ENCODE measurements around the gene POLG.

The POLG gene

GRCh38 chr15:89360294-89360971 is 25.8 kb upstream of the POLG start:
- Histone ChIP-seq H3K4me1 (no peaks in the 10 kb centered on the region), H3K27me3 (ENCODE audit: control insufficient read depth, insufficient read depth, low read length) (peaks cover 2% of the 10 kb centered on the region), H3K36me3 (ENCODE audit: control insufficient read depth, insufficient read depth, low read length) (no peaks in the 10 kb centered on the region), H3K4me2 (ENCODE audit: low read length) (no peak overlapping the region), H3K9me3 (ENCODE audit: control insufficient read depth, low read length) (no peaks in the 10 kb centered on the region), H3K4me3 (ENCODE audit: low read depth, low read length) (no peak overlapping the region), H3K9ac (no peak overlapping the region), H3K79me2 (no peaks in the 10 kb centered on the region), H2AFZ (no peak overlapping the region), H3K27ac (no peak overlapping the region)
- no peak for TF ChIP-seq CTCF (IDR thresholded peaks at IDR 0.05)

- Histone ChIP-seq H2AFZ (no peak overlapping the region), H3K9me3 (ENCODE audit: control insufficient read depth, low read length) (no peaks in the 10 kb centered on the region), H3K4me1 (no peaks in the 10 kb centered on the region), H3K4me2 (ENCODE audit: low read length) (no peak overlapping the region), H3K36me3 (ENCODE audit: control insufficient read depth, insufficient read depth, low read length) (no peaks in the 10 kb centered on the region), H3K4me3 (ENCODE audit: low read depth, low read length) (no peak overlapping the region), H3K27me3 (ENCODE audit: control insufficient read depth, insufficient read depth, low read length) (no peaks in the 10 kb centered on the region), H3K9ac (no peak overlapping the region), H3K79me2 (no peaks in the 10 kb centered on the region), H3K27ac (no peak overlapping the region)
- TF ChIP-seq CTCF (IDR thresholded peaks at IDR 0.05) = no peak
These were observed 25.1 kb upstream of the POLG start for GRCh38 chr15:89359471-89360293.

- H3K4me2 ChIP-seq (ENCODE audit: low read length) = peak overlapping the region; percentile 69
- peak overlapping the region; percentile 69 for H2AFZ ChIP-seq
- no peak overlapping the region for H3K27ac ChIP-seq
- H3K9ac ChIP-seq = no peak overlapping the region
- H3K4me1 ChIP-seq = no peaks in the 10 kb centered on the region
- H3K27me3 ChIP-seq (ENCODE audit: control insufficient read depth, insufficient read depth, low read length) = no peaks in the 10 kb centered on the region
- no peaks in the 10 kb centered on the region for H3K9me3 ChIP-seq (ENCODE audit: control insufficient read depth, low read length)
- no peaks in the 10 kb centered on the region for H3K36me3 ChIP-seq (ENCODE audit: control insufficient read depth, insufficient read depth, low read length)
- no peaks in the 10 kb centered on the region for H3K79me2 ChIP-seq
- H3K4me3 ChIP-seq (ENCODE audit: low read depth, low read length) = no peak overlapping the region
- TF ChIP-seq CTCF (IDR thresholded peaks at IDR 0.05) = peak; percentile 93
These were observed 24.3 kb upstream of the POLG start for GRCh38 chr15:89358755-89359439.

- no peak overlapping the region for H3K27ac ChIP-seq
- no peak overlapping the region for H3K4me2 ChIP-seq (ENCODE audit: low read length)
- H3K4me1 ChIP-seq = no peaks in the 10 kb centered on the region
- no peaks in the 10 kb centered on the region for H3K9me3 ChIP-seq (ENCODE audit: control insufficient read depth, low read length)
- no peaks in the 10 kb centered on the region for H3K79me2 ChIP-seq
- no peaks in the 10 kb centered on the region for H3K27me3 ChIP-seq (ENCODE audit: control insufficient read depth, insufficient read depth, low read length)
- no peak overlapping the region for H3K9ac ChIP-seq
- H3K4me3 ChIP-seq (ENCODE audit: low read depth, low read length) = no peak overlapping the region
- H2AFZ ChIP-seq = peak overlapping the region; percentile 69
- no peak for TF ChIP-seq CTCF (IDR thresholded peaks at IDR 0.05)
- H3K36me3 ChIP-seq (ENCODE audit: control insufficient read depth, insufficient read depth, low read length) = no peaks in the 10 kb centered on the region
These were observed 23.8 kb upstream of the POLG start for GRCh38 chr15:89358435-89358754.

Measured in parathyroid adenoma (tissue), 2 donors.